Stimulated activated CD8-positive, alpha-beta memory T cell treated with anti-CD3 and anti-CD28 coated beads, Interleukin-4, amount 100 ng/mL, for 24 hours (primary cell): ENCODE results near the gene HNRNPA1L2.
"Not testable (repeated sequence)": the region's sequence is repeated elsewhere in the genome, so short reads cannot be mapped to it uniquely, and the experiment has no call there.

Experiments
- DNase-seq: peaks from one replicate; pipeline ENCODE4 v3.0.0-alpha.2; 2020; ENCODE audit warnings: low read depth

The HNRNPA1L2 gene

GRCh38 chr13:52642131-52642530 is at the start of gene HNRNPA1L2:
Gene HNRNPA1L2, plus strand, starts transcription at chr13:52642431. Its CDS starts 62 bp downstream, at chr13:52642493.
- no peak for DNase-seq

GRCh38 chr13:52593175-52593574 is 49.1 kb upstream of the HNRNPA1L2 start:
- not testable (repeated sequence) for DNase-seq

GRCh38 chr13:52593812-52594211 is 48.4 kb upstream of the HNRNPA1L2 start:
- not testable (repeated sequence) for DNase-seq

- not testable (repeated sequence) for DNase-seq
Measured at GRCh38 chr13:52594295-52594694, 47.9 kb upstream of the HNRNPA1L2 start.

- no peak for DNase-seq
Measured at GRCh38 chr13:52597676-52598075, 44.6 kb upstream of the HNRNPA1L2 start.

GRCh38 chr13:52599037-52599847 is 43.0 kb upstream of the HNRNPA1L2 start:
- DNase-seq = no peak

GRCh38 chr13:52599848-52600603 is 42.2 kb upstream of the HNRNPA1L2 start:
- DNase-seq = no peak

GRCh38 chr13:52600666-52601065 is 41.6 kb upstream of the HNRNPA1L2 start:
- DNase-seq = no peak

- DNase-seq = not testable (repeated sequence)
Measured at GRCh38 chr13:52603316-52603715, 38.9 kb upstream of the HNRNPA1L2 start.

GRCh38 chr13:52606126-52606525 is 36.1 kb upstream of the HNRNPA1L2 start:
- not testable (repeated sequence) for DNase-seq

GRCh38 chr13:52606795-52607194 is 35.4 kb upstream of the HNRNPA1L2 start:
- DNase-seq = not testable (repeated sequence)

- DNase-seq = not testable (repeated sequence)
Measured at GRCh38 chr13:52608184-52608583, 34.0 kb upstream of the HNRNPA1L2 start.

- not testable (repeated sequence) for DNase-seq
Measured at GRCh38 chr13:52609013-52609606, 33.1 kb upstream of the HNRNPA1L2 start.

GRCh38 chr13:52610158-52610557 is 32.1 kb upstream of the HNRNPA1L2 start:
- DNase-seq = not testable (repeated sequence)

GRCh38 chr13:52615134-52615801 is 27.0 kb upstream of the HNRNPA1L2 start:
- DNase-seq = no peak

GRCh38 chr13:52615812-52616211 is 26.4 kb upstream of the HNRNPA1L2 start:
- DNase-seq = no peak

- DNase-seq = peak; percentile 75
Measured at GRCh38 chr13:52617070-52618060, 24.9 kb upstream of the HNRNPA1L2 start.

GRCh38 chr13:52631083-52631690 is 11.0 kb upstream of the HNRNPA1L2 start:
- not testable (repeated sequence) for DNase-seq

GRCh38 chr13:52638666-52639328 is 3.4 kb upstream of the HNRNPA1L2 start:
- DNase-seq = no peak

- DNase-seq = no peak
Measured at GRCh38 chr13:52644108-52644507, 1.9 kb downstream of the HNRNPA1L2 start.
